HG03575 (cell line): ENCODE results near the gene FCER1A.

Source experiments
- ATAC-seq: cut with Tn5 transposase; IDR thresholded peaks from one replicate; pipeline ENCODE4 v1.9.1; 2021; ENCODE audit not compliant: unreplicated experiment, insufficient number of reproducible peaks, low FRiP score; ENCODE audit errors: extremely low read depth

FCER1A gene

DNA sequence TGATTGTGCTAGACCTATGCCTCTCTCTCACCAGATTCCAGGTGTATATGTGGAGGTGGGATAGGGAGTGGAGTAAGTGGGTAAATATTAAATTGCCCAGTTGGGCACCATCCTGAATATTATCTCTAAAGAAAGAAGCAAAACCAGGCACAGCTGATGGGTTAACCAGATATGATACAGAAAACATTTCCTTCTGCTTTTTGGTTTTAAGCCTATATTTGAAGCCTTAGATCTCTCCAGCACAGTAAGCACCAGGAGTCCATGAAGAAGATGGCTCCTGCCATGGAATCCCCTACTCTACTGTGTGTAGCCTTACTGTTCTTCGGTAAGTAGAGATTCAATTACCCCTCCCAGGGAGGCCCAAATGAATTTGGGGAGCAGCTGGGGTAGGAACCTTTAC, at the start of gene FCER1A:
Gene FCER1A, plus strand, starts transcription at position 242 of the 400 bp plus-strand sequence. Its CDS starts 29 bp downstream, at position 271.
- ATAC-seq = no peak

DNA sequence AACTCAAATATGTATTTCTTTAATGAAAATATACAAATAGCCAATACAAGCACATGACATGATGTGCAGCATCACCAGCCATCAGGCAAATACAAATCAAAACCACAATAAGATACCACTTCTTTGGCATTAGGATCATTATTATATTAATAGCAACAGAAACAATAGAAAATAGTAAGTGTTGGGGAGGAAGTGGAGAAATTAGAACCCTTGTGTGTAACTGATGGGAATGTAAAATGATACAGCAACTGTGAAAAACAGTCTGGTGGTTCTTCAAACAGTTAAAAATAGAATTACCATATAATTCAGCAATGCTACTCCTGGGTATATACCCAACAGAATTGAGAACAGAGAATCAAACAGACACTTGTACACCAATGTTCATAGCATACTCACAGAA, 40.8 kb upstream of the FCER1A start:
- no peak for ATAC-seq

DNA sequence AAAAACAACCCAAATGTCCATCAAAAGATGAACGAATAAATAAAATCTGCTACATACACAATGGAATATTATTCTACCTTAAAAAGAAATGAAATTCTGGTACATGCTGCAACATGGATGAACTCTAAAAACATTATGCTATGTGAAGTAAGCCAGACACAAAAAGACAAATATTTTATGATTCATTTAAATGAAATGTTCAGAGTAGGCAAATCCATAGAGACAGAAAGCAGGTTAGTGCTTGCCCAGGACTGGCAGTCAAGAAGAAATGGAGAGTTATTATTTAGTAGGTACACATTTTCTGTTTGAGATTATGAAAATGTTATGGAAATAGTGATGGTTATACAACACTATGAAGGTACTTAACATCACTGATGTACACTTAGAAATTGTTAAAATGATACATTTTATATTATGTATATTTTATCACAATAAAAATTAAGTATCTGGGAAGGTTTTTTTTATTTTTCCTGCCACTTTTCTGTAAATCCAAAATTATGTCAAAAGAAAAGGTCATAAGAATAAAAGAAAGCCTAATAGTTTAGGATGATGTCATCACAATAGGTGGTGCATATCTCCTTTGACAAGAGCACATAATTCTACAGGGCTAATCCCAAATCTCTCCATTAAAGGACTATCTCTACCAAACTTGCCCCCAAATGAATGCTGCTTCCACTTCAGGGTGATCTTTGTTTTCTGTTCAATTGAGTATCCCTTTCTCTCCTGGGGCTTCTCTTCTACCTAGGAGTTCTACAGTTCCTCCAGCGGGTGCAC, 40.2 kb upstream of the FCER1A start:
- no peak for ATAC-seq

DNA sequence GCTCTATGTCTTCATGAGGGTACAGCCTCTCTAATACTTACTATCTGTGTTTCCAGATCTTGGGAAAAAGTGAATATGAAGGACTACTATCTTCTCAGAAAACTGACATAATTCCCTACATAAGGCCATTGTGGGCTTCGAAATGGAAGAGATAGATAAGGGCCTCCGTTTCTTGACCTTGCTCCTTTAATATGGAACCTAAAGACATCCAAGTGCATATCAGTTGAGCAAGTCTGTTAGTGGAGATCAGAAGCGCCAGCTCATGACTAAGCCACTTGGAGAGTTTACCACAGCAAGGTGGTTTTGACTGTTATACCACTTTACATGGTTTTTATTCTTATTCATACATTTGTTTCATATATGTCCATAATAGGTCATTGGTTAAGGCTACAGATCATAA, 35.3 kb upstream of the FCER1A start:
- no peak for ATAC-seq

DNA sequence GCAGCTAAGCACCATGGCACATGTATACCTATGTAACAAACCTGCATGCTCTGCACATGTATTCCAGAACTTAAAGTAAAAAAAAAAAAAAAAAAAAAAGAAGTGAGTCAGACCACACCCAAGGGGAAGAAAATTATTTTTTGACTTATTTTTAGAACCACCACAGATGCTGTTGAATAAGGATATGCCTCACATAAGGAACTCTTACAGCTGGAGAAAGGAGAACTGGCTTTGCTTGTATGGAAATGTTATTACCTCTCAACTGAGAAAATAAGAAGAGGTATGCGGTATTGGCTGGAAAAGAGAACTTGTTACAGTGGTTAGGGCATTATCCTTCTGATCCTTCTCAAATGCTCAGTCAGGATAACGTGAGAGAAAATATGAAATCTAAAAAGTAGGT, 27.5 kb upstream of the FCER1A start:
- no peak for ATAC-seq

DNA sequence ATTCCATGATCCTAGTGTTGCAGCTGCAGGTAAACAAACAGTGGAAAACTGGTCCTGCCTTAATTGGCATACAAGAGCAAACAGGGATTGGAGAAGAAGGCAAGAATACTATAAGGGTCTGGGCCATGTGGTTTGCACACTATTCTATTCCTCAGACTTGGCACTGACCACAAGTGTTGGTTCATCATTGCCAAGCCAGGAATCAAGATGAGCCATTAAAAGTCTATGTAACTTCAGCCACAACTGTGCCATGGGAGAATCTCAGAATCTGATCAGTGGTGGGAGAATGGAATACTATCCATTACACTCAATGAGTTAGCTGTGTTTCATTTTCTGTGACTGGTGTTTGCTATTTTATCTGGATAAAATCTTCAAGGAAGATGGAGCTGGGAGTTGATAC, 26.2 kb upstream of the FCER1A start:
- no peak for ATAC-seq

DNA sequence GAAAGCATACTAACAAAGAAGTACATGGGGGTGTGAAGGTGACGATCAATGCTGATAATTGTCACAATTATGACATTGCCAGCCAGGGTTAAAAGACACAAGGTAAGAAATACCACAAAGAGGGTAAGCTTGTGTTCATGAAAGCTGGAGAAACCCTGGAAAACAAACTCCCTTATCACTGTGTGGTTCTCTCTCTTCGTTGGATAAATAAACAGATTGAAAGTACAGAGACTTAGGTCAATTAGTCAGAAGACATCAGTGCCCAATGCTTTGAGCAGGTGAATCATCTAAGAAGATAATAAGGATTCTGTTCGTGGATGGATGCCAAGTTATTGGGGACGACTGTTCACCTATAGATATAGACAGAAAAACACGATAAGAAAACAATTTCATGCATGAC, 22.4 kb upstream of the FCER1A start:
- no peak for ATAC-seq

DNA sequence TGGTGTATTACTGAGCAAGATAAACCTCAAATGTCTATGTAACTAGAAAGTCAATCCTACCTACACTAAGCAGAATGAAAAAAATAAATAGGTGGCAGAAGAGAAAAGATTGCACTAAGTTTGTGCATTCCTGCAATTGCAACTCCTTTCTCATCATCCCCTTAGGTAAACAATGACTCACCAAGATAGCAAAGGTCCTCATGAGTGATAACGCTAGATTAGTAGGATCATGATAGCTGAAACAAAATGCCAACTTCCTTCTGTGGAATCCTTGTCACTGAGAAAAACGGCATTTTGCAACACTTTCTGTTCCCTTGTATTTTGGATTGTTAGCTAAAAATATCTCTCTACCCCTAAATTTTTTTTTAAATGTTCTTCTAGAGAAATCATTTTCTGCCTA, 20.0 kb upstream of the FCER1A start:
- no peak for ATAC-seq

DNA sequence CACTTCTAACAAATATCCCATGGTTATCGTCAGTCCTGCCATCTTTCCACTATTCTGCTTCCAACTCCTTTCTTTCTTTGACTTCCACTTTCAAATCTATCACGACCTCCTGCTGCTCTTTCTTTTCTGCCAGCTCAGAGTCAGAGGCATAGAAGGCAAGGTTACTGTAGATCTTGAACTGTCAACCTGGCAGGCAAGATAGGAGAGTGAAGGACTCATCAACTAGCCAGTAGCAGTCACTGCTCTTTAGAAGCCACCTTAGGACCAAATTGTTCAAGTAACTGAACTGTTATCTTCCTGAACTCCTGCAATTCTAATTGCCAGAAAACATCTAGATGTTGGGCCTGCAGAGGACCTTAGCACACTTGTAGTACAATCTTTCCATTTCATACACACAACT, 13.1 kb upstream of the FCER1A start:
- no peak for ATAC-seq

DNA sequence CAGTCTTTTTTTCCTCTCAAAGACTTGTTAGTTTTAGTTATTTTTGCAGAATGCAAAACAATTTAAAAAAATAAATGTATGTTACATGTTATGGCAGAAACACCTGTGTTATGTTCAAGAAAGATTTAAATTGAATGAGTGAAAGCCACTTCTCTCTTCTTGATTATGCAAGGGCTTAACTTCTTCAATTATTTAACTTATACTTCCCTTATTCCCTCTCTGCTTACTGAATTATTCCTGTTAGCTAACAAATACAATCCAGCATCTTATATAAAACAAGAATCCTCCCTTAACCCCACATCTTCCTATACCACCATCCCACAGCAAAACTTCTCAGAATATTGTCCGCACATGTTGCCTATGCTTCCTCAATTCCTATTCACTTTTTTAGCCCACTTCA, 10.7 kb upstream of the FCER1A start:
- ATAC-seq = no peak

DNA sequence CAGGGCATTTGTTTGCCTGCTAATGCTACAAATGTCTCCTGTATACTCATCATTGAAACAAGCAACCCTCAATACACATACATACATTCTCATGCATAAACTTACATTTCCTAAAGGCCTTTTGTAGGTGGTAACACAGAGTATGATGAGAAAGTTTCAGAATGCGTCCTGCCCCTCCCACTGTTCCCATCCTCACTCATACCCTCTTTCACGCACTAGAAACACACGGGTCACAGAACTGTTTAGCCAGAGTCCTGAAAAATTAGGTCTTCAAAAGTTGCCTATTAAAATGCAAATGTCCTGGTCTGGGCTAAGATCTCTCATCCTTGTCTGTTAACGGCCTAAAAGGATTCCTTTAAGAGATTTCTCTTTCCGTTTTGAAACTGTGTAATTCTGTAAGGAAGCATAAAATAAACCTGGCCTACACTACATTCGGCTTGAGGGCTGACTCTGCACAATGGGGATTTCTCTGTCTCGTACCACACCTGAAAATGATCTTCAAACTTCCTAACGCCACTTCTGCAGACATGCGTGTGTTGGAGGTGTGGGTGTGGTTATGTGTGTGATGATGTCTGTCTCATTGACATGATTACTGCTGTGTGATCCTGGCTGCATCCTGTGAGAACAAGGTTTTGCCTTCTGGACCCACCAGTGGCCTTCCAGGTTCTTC, 5.3 kb upstream of the FCER1A start:
- no peak for ATAC-seq

DNA sequence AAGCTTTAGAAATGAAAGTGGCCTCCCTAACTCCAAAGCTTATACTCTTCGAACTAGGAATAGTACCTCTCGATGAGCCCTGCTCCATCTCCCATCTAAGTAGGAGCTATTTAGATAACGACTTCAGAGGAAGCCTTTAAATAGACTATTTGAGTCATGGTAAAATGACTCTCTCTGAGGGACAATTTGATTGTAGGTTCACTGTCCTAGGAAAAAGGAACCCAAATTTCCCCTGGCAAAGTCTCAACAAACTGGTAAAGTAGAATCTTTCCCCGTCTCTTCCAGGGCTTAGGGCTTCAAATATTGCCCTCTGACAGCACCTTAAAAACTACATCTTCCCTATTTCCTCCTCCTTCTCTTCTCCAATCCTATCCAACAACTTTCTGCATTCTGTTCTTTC, 2.0 kb upstream of the FCER1A start:
- no peak for ATAC-seq

DNA sequence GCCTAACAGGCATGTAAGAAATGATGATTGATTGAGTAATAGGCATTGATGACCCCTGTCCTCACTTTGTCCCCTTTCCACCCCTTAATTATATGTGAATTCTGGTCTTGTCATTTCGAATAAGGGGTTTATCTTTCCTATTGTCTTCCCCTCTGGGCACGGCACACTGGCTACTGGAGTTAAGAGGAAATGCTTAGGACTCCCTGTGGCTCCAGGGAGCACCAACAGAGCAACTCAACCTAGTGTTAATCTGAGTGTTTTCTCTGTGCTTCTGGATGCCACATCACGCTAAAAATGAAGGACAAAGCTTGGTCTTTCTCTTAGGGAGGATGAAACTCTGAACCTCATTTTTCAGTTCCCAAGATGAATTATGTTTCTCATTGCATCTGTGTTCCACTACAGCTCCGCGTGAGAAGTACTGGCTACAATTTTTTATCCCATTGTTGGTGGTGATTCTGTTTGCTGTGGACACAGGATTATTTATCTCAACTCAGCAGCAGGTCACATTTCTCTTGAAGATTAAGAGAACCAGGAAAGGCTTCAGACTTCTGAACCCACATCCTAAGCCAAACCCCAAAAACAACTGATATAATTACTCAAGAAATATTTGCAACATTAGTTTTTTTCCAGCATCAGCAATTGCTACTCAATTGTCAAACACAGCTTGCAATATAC, 5.3 kb downstream of the FCER1A start:
- no peak for ATAC-seq

DNA sequence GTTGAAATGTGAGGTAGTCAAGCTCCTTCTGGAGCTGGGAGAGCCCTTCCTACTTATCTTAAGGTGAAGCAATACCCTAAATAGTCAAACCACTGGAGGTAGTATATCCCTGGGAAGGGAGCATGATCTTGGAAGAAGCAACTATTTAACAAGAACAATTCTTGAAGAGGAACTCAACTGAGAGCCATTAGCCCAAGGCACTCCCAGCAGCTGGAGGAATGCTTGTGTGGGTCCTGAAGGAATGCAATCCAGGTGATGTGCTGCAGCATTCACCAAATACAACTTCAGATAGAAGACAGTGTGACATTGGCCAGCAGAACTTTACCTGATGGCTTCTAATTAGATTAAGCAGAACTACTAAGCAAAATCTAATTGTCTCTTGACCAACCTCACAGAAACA, 9.5 kb downstream of the FCER1A start:
- no peak for ATAC-seq

DNA sequence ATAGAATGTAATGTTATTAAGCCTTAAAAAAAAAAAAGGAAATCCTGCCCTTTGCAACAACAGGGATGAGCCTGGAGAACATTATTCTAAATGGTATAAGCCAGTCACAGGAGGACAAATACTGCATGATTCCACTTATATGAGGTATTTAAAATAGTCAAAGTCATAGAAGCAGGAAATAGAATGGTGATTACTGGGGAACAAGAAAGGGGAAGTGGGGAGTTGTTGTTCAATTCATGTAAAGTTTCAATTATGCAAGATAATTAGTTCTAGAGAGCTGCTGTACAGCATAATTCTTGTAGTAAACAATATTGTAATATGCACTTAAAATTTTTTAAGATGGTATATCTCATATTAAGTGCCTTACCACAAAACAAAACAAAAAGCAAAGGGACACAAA, 13.2 kb downstream of the FCER1A start:
- ATAC-seq = no peak

DNA sequence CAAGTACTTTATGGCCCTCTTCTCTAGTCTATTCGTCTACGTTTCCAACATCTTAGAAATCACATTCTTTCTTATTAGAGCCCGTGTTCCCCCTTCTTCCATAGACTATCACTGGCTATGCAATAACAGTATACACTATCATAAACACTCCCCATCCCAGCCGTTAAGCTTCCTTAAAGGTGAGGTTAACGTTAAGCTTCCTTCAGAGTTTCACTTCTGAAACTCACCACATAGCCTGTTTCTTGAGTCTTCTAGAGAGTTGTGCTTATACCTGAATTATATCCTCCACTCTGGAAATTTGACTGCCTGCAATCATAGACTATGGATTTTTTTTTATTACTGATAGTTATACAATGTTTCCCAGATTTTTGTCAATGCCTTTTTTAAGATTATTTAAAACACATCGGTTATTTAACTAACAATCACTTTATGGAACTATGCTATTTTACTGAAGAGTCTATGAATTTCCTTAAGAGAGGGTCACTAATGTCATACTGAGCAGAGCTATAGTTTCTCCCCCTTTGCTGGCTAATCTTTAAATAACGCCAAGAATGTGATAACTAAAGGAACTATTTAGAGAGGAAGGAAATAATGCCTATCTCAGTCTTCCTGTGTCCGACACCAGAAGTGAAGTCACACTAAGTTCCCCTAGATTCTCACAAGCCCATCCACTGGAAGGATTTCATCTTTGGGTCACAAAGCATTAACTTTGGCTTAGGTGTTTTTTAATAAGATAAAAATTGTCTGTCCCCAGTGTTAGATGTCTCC, 16.8 kb downstream of the FCER1A start:
- ATAC-seq = no peak

DNA sequence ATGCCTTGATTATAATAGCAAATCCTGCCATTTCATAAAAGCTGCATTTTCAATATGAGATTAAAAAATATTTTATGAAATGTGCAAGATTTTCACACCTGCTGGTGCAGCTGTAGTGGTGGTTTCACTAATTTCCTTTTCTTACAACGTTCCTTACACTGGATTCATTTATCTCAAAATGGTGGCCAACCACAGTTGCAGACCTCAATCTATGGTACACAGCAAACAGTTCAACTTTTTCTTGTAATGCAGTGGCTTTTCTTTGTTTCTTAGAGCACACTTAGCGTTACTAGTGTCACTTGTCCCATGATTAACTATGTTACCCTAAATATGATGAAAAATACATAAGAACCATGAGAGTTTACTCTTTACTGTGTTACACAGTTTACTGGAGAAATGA, 32.7 kb downstream of the FCER1A start:
- ATAC-seq = no peak

DNA sequence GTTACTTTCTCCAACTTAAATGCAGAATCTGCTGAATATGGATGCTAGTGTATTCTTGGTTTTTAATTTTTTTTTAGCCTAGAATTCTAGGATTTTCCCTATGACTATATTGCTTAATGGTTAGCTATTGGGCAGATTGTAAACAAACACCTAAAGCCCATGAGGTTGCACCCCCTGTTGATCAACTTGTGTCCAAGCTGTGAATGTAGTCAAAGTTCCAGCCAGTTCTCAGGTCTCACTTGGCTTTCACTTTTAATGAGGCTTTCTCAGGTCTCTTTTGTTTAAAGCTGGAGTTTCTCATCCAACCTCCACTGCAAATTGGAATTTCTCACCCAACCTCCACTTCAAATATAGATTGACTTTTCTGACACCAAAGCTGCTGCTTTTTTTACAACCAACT, 35.9 kb downstream of the FCER1A start:
- ATAC-seq = no peak

DNA sequence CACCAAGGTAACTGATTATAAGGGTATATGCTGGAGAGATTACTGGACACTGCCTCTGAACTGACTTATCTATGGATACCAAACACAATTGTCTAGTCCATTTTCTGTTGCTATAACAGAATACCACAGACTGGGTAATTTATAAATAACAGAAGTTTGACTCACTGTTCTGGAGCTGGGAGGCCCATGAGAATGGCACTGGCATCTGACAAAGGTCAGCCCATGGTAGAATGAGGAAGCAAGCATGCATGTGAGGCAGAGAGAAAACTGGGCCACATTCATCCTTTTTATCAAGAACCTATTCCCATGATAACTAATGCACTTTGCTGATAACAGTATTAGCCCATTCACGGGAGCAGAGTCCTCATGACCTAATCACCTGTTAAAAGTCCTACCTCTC, 37.4 kb downstream of the FCER1A start:
- ATAC-seq = no peak

DNA sequence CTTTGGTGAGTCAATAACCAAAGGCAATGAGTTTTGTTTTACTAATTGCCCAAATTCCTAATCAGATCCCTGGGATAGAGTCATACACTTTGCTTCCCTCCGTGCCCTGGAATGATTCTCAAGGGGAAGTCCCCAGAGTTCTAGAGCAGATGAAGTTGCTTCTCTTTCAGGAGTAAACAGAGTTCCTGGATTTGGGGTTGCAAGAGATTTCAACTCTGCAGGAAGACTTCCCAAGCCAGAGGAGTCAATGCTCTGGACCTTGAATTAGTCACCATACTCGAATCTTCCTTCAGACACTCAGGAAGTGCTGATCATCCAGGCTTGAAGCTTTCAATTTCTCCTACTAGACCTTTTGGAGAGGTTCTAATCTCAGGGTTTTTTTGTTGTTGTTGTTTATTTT, 39.6 kb downstream of the FCER1A start:
- ATAC-seq = no peak
